Measurements from ENCODE around the gene NUAK1.

Gene NUAK1

DNA sequence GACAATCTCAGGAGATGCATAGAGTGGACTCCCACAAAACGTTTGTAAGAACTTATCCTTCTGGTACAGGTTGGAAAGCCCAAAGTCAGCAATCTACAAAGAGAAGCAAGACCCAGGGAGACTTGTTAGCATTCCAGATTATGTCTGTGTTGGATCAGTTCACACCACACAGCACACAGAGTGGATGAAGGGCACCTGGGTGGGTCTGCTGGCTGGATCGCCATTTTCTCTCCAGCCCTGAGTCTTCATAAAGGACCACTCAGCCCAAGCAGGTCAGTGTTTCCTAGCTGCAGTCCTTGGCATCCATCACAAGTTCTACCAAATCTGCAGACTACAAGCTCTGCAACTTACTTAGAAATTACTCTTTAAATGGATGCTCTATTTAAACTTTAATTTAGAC is 66.0 kb downstream of the NUAK1 start:
- no peak overlapping the region for H3K4me3 ChIP-seq (ENCODE audit: low read depth, low read length)
- DNase-seq (ENCODE audit: low read depth, low spot score) = no peak
- POLR2A ChIA-PET = no interaction called here
- TF ChIP-seq, protein P1, sequence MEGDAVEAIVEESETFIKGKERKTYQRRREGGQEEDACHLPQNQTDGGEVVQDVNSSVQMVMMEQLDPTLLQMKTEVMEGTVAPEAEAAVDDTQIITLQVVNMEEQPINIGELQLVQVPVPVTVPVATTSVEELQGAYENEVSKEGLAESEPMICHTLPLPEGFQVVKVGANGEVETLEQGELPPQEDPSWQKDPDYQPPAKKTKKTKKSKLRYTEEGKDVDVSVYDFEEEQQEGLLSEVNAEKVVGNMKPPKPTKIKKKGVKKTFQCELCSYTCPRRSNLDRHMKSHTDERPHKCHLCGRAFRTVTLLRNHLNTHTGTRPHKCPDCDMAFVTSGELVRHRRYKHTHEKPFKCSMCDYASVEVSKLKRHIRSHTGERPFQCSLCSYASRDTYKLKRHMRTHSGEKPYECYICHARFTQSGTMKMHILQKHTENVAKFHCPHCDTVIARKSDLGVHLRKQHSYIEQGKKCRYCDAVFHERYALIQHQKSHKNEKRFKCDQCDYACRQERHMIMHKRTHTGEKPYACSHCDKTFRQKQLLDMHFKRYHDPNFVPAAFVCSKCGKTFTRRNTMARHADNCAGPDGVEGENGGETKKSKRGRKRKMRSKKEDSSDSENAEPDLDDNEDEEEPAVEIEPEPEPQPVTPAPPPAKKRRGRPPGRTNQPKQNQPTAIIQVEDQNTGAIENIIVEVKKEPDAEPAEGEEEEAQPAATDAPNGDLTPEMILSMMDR (IDR thresholded peaks at IDR 0.05; ENCODE audit: insufficient read depth, low read length, missing control alignments) = no peak
- CTCF ChIA-PET = interaction anchor here (0.8 kb wide), 1 partner anchor 15 kb away, joined by 3 read pairs; no protein-coding TSS in a partner anchor

DNA sequence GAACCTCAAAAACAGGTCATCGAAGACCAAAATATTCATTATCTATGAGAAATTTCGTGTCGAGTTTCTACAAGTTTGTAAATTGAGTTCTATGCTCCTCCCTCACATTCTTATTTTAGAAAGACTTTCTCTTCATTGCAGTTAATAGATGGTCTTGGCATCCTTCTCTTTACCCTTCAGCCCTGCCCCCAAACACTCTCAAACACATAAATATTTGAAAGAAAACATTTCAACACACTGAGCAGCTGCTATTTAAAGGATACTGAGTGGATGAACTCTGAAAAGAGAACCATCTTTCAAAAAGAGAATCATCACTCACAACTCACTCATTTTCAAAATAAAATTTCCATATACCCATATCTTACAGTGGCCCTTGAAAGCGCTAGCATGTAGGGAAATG is 67.1 kb downstream of the NUAK1 start:
- H3K4me3 ChIP-seq (ENCODE audit: low read depth, low read length) = no peak overlapping the region
- no peak for DNase-seq (ENCODE audit: low read depth, low spot score)
- POLR2A ChIA-PET = no interaction called here
- TF ChIP-seq, protein P1 (IDR thresholded peaks at IDR 0.05; ENCODE audit: insufficient read depth, low read length, missing control alignments) = no peak
- CTCF ChIA-PET = no interaction called here

DNA sequence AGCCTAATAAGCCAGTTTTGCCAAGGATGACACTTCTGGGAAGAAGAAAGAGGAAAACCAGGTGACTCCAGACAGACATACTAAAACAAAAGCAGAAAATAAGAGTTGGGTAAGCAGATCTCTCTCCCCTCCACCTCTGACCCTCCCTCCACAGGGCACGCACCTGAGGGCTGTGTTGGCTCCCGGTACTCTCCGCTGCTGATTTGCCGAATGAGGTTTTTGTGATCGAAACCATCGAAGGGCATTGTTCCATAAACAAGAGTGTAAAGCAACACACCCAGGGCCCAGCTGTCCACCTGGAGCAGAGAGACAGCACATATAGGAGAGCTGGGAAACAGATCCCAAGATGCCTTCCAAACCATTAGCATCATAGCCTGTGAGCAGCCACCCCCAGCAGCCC is 68.1 kb downstream of the NUAK1 start:
- CTCF ChIA-PET = no interaction called here
- TF ChIP-seq, protein P1 (IDR thresholded peaks at IDR 0.05; ENCODE audit: insufficient read depth, low read length, missing control alignments) = no peak
- POLR2A ChIA-PET = no interaction called here
- H3K4me3 ChIP-seq (ENCODE audit: low read depth, low read length) = no peak overlapping the region
- DNase-seq (ENCODE audit: low read depth, low spot score) = no peak

DNA sequence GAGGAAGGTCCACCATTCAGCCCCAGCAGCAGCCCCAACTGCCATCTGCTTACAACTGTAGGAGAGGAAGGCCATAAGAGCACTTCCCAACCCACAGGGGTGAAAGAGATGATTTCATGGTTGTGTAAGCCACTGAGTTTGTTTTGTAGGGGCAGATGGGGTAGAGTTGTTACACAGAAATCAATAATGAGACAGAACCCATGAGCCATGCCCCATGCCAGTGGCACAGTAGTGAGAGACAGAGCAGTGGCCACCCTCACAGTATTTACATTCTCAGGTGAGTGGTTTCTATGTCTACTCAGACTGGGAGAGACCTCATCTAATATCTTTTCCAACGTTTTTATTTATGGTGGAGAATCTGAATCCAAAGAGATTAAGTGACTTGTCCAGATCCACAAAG is 68.6 kb downstream of the NUAK1 start:
- POLR2A ChIA-PET = no interaction called here
- TF ChIP-seq, protein P1 (IDR thresholded peaks at IDR 0.05; ENCODE audit: insufficient read depth, low read length, missing control alignments) = no peak
- no peak overlapping the region for H3K4me3 ChIP-seq (ENCODE audit: low read depth, low read length)
- CTCF ChIA-PET = no interaction called here
- DNase-seq (ENCODE audit: low read depth, low spot score) = no peak

DNA sequence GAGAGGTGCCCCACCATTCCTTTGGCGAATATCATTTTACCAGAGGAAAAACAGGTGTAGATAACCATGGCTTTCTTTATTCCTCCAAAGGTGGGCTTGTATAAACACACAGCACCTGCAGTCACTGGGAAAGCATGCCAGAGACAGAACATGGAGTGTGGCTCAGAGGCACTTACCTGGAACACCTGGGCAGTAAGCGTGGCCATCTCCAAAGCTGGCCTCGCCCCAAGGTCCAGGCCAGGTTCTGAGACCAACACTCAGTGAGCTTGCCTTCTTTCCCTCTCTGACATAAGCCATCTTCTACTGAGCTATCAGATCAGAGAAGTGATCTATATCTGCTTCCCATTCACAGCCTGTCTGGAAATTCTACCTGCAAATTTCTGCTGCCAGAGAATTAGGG is 70.5 kb downstream of the NUAK1 start:
- TF ChIP-seq, protein P1 (IDR thresholded peaks at IDR 0.05; ENCODE audit: insufficient read depth, low read length, missing control alignments) = no peak
- ChIA-PET CTCF (interaction anchor here (1.5 kb wide), 1 partner anchor 68 kb away, joined by 7 read pairs; no protein-coding TSS in a partner anchor), POLR2A (interaction anchor here (0.5 to 1.4 kb wide), 2 partner anchors 10 to 45 kb away, joined by 3 read pairs; no protein-coding TSS in a partner anchor)
- DNase-seq (ENCODE audit: low read depth, low spot score) = no peak
- H3K4me3 ChIP-seq (ENCODE audit: low read depth, low read length) = no peak overlapping the region

DNA sequence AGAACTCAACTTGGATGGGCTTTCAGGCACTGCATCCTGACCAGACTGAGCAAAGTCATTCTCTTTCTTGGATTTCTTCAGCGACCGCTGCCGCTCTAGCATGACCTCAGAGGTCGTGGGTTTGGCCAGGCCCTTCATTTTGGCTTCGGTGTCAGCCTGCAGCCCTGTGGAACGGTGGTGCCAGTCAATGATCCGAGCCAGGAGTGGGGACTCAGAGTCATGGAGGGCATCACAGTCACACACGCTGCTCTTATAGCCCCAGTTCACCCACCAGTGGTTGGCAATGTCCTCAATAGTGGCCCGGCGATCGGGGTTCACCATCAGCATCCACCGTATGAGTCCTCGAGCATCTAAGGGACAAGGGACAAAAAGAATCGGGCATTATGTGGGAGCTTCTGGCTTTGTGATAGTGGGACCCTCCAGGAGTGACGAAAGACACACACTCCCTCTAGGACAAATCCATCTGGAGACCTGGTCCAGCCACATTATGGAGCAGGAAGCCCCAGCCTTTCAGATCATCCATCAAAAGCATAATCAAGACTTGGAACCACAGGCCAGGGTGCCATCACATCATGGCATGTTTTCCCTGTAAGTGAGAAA is 71.0 kb downstream of the NUAK1 start:
- ChIA-PET POLR2A (no interaction called here), CTCF (interaction anchor here (1.5 kb wide), 1 partner anchor 69 kb away, joined by 7 read pairs; no protein-coding TSS in a partner anchor)
- TF ChIP-seq, protein P1 (IDR thresholded peaks at IDR 0.05; ENCODE audit: insufficient read depth, low read length, missing control alignments) = no peak
- H3K4me3 ChIP-seq (ENCODE audit: low read depth, low read length) = no peak overlapping the region
- no peak for DNase-seq (ENCODE audit: low read depth, low spot score)

Data from AG04449 (cell line).